NCI-H1694 (cell line): Measurements from ENCODE around the gene HAUS7.

Experiments
- DNase-seq: peaks from one replicate; lab custom pipeline; 2025; lab: John Stamatoyannopoulos, UW

HAUS7 gene

DNA sequence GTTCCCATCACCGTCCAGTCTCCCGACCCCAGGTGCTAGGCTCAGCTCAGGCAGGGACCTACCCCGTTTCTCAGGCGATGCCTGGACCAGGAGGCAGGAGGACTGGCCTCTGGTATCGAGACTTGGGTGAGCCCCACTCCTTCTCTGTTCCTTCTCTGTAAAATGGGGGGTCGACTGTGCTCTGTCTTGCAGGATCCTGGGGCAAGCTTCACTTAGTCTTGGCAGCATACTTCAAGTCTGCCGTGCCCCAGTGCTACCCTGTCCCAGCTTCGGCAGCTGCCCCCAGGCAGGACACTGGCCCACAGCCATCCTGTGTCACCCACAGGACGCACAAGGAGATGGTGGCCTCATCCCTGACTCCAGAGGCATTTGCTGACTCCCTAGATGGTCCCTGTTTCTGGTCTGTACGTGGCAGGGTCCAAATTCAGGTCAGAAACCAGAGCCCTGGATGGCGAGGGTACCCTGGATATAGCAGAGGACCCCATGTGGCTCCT lies 7.0 kb upstream of the HAUS7 start:
- no peak for DNase-seq

DNA sequence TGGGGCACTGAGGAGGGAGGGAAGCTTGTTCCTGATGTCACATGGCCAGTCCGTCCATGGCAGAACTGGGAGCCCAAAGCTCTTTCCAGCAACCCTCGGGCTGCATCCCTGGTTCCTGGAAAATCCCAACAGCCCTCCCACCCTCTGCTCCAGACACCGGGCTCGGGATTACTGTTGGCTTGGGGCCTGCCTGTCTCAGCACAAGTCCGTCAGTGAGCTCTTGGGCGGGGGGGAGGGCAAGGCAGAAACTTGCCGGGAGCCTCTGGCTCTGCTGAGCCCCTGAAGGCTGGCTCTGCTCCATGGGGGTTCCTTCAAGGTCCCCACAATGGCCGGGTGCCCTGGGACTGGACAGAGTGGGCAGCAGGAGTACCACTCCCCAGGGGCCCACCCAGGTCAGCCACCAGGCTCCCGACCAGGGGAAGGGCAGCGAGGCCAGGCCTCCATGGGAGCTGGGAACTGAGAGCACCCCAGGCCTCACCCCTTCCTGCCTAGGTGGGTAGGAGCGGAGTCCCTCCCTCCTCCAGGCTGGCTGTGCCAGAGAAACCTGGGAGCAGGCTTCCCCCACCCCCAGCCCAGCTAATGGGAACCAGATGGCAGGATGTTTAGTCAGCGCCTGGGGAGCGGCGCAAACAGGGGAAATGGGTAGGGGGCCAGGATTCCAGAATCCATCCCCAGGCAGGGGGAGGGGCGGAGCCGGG lies 6.4 kb upstream of the HAUS7 start:
- DNase-seq, result peak; percentile 81

DNA sequence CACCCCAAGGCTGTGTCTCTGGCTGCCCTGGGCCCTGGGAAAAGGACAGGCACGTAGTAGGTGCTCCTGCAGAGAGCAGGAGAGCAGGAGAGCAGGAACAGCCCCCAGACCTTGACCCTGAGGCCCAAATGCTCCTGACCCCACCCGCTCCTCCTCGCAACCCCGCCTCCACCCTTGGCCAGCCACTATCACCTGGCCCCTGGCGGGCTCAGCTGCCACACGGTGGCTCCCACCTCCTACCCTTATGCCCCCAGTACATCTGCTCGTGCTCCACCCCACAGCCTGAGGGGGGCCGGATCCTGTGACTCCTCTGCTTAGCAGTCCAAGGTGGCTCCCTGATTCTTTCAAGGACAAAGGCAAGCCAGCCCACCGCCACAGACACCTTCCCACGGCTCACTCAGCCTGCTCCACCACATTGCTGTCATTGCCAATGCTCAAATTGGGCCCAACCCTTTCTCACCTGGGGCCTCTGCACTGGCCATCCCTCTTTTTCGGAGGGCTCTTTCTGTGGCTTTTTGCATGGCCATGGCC lies 5.4 kb upstream of the HAUS7 start:
- DNase-seq, result no peak

DNA sequence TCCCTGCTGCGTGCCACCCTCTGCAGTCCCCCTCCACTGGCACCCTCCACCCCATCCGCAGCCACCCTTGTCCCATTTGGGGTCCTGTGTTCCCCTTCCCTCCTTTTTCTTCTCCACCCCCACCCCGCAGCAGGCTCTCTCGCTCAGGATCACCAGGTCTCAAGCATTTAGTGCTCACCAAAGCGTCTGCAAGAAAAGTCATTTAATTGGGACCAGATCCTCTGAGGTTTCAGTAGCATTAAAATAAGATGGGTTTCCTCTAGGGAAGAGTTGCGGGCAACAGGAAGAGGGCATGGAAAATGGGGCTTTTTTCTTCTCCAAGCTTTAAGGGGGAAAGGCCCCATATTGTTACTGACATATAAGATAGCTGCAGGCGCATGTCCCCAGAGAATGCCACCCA lies 4.9 kb upstream of the HAUS7 start:
- no peak for DNase-seq

DNA sequence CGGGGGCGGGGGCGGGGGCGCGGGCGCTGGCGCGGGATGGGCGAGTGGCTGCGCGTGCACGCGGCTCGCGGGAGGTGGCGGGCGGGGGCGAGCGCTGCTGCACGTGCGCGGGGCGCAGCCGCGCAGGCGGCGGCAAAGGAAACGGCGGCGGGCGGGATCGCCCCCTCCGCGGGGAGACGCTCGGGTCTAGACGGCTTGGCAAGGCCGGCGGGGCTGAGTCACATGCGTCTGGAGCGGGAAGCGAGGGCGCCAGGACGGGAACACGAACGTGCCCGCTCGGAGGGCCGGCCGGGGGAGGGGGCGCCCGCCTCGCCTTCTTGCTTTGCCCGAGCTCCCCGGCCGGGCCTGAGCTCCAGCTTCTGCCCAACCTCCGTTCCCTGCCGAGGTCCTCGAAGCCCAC lies 4.3 kb upstream of the HAUS7 start:
- DNase-seq, result no peak

DNA sequence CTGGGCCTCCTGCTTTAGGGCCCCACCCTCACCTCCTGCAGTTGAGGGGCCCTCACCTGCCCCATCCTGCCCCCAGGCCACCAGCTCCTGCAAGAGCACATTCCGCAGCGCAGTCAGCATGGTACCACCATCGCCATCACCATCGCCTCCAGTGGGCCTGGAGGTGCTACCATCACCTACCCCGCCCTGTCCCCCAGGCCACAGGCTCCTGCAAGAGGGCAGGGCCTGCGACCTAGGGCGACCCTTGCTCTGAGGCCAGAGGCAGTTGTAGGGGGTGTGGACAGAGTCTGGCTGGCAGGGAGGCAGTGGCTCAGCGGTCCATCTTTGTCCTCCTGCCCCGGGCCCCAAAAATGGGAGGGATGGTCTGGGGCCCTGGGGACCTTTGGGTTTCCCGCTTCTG lies 3.9 kb upstream of the HAUS7 start:
- DNase-seq, result no peak

DNA sequence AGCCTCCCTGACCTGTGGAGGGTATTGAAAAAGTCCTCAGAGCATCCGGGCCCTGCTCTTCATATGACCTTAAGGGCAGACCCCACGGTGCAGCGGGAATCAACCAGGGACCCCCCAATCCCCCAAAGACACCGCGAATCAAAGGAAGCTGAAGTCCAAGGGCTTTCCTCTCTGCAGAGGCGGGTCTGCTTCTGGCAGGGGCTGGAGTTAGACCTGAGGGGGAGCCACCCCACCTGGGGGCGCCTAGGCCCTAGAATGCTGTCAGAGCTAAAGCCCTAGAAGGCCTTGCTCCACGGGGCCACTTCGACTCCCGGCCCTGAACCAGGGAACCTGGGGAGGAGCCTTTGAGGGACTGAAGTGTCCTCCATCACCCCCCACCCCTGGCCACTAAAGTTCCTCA lies 2.8 kb upstream of the HAUS7 start:
- DNase-seq, result no peak

DNA sequence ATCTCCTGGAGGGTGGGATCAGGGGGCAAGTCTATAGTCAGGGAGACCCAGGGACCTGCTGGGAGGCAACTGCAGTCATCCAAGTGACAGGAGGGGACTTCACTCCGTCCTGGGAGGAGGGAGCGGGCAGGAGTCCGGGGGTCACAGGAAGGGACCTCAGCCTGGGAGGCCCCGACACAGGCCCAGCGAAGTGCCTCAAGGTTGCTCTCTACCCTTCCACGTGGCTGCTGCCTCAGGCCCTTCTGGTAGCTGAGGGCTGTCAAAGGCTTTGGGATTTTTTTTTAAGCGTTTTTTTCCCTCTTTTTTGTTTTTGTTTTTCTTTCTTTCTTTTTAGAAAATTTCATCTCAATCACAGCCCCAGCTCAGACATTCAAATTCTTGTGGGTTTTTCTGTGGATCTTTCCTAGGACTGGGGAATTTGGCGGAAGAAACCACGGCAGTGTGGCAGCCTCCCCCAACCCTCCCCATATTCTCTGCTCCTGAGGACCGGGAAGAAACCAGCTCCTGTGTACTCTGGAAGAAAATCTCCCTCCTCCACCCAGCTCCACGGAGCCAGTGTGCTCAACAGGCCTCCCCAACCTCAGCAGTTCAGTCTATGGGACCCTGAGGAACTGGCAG lies 1.4 kb upstream of the HAUS7 start:
- DNase-seq, result no peak

DNA sequence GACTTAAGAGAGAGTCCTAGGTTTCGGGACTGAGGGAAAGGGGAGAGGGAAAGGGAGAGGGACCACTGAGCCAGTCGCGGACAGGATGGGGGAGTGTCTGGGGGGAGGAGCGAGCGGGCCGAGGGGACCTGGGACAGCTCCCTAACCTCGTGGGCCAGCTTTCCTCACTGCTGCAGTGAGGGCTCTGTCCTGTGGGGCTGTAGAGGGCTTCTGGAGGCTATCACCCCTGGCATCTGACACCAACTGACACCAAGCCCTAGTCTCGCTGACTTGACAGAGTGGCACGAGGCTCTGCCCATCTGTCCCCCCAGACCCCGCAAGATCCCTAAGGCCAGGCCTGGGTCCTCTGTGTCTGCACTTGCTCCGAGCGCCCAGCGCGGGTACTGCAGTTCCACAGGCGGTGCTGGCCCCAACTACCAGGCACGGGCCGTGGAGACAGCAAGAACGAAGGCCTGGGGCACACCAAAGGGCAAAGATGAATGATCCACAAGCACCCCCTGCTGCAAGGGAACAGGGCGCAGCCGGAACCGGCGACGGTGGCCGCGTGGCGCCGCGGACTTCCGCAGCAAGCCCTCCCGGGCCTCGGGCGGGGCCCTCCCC lies 465 bp downstream of the HAUS7 start:
- DNase-seq, result no peak

DNA sequence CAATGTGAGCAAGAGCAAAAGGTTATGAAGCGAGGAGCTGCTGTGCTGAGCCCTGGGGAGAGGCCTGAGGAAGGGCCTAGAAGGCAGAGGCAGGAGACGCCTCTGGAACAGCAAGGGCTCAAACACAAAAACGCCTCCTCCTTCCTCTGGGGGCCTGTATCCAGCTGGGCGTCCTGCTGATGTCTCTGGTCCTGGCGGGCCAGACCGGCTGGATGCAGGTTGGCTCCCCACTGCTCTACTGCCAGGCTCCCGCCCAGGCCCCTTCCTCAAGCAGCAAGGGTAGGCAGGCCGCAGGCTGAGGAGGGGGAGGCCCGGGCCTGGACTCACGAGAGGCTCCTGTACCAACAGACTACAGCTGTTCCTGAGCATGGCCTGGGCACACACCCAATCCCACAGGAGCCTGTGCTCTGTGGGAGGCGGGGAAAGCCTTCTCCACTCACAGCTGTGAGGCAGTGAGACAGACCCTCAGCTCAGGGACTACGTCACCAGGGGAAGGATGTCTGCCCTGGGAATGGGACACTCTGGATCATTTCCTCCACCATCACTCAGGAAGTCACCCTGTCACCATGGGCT lies 2.3 kb downstream of the HAUS7 start:
- DNase-seq, result peak; percentile 80

DNA sequence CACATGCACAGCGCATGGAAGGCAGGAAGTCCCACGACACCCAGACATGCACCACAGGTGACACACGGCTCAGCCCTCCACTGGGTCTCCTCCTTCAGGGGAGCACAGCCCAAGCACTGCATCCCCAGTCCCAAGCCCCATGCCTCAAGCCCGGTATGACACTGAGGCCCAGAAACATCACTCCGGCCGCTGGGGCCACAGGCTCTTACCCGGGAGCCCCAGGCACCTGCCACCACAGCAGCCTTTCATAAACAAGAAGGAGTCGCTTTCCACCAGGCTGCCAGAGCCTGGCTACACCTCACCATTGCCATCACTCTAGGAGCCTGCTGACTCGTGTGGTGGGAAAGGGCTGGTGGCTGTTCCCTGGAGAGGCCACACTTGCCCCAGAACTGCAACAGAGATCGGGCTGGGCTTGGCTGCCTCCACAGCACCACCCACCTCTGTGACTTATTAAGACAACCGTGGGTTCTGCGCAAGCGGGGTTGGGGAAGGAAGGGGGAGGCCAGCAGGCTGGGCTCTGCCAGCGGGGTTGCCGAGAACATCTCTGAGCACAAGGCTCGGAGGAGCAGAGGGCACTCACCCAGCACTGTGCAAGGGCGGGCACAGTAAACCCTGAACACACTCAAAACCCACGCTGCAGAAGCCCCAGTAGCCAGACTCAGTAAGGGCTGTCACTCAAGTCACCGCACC lies 4.5 kb downstream of the HAUS7 start:
- no peak for DNase-seq

DNA sequence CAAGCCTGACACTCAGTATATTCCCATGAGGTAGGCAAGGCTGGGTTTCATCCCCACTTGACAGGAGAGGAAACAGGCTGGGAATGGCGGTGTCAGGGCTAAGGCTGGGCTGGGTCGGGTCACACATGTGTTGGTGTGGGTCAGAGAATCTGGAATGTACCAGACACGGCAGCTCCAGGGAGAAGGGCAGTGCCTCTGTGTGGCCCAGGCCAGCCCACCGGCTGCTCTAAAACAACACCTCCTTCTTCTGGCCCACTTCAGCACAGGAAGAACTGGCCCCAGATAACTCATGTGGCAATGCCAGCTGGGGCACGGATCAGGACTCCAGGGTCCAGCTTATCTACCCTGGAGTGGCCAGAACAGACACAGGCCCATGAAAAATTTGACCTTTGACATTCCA lies 6.3 kb downstream of the HAUS7 start:
- no peak for DNase-seq

DNA sequence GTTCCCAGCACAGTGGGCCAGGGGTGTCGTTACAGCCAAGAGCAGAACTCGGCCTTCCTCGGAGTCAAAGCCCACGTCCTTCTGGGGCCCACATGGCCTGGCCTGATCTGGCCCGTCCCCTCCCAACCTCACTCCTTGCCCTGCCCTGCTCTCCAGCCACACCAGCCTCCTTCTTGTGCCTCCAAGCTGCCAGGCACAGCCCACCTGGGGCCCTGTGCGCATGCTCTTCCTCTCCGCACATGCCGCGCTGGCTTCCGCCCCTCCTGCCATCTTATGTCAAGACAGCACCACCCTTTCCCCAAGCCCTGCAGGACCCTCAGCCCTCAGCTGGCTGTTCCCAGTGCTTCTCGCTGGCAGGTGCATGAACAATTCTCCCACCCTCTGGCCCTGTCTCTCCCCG lies 6.8 kb downstream of the HAUS7 start:
- no peak for DNase-seq

DNA sequence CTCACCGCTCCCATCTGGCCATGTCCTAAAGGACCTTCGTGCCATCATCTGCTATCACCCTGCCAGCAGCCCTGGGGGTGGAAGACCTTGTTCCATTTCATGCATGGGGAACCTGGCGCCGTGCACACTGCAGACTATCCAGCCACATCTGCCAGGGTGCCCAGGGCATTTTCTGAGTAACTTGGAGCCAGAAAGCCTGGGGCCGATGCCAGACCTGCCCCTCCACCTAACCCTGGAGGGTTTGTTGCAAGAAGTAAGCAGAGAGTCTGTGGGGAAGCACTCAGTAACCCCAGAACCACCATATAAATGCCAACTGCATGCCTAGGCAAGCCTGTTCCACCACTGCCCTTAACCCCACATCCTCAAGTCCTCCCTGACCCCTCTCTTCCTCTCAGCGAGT lies 7.3 kb downstream of the HAUS7 start:
- DNase-seq, result no peak

DNA sequence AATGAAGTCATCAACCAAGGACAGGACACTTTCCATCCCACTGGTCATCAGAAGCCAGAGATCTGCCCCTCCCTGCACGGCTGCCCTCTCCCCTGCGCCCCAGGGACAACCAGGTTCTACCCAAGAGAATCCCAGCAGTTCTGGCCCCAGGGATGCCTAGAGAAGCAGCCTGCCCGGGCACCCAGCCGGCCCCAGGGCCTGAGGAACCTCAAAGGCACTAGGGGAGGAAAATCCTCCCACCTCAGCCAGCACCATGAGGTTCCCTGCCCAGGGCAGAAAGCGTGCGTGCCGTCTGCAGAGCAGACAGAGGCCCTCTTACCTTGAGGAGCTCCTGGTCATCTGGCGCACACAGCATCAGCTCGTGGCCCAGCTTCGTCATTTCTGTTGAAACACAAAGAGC lies 8.1 kb downstream of the HAUS7 start:
- DNase-seq, result no peak

DNA sequence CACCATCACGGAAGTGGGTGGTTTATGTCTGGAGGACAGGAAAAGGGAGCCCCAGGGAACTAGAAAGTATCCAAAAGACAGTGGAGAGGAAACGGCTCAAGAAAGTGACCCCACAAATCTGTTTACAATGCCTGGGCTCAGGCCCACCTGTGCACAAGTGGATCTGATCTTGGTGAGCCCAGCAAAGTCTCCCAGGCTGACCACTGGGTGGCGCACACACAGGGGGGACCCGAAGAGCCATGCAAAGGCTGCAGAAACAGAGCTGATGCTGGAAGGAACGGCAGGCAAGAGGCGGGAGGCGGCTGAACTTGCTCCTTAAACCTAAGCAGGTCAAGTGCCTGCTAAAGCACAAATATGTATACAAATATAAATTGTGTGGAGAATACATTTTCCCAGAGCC lies 9.6 kb downstream of the HAUS7 start:
- DNase-seq, result no peak

DNA sequence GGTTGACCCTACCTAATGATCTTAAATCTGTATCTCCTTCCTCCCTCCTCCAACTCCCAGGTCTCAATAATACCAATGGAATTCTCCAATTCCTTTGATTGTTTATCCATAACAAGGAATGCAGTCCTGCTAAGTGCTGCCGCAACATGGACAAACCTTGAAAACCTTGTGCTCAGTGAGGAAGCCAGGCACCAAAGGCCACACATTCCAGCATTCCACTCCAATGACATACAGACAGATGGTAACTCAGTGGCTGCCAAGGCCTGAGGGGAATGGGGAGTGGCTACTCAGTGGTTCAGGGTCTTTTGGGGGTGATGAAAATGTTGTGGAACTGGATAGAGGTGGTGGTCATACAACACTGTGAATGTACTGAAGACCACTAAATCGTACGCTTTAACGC lies 10.4 kb downstream of the HAUS7 start:
- no peak for DNase-seq

DNA sequence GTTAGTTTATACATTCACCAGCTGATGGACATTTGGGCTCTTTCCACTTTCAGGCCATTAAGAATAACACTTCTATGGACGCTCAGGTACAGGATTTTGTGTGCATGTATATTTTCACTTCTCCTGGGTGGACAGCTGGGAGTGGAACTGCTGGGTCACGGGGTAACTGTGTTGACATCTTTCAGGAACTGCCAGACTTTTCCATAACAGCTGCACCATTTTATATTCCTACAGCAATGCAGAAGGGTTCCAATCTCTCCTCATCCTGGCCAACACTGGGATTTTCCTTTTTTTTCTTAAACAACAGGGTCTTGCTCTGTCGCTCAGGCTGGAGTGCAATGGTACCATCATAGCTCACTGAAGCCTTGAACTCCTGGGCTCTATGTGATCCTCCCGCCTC lies 11.9 kb downstream of the HAUS7 start:
- no peak for DNase-seq

DNA sequence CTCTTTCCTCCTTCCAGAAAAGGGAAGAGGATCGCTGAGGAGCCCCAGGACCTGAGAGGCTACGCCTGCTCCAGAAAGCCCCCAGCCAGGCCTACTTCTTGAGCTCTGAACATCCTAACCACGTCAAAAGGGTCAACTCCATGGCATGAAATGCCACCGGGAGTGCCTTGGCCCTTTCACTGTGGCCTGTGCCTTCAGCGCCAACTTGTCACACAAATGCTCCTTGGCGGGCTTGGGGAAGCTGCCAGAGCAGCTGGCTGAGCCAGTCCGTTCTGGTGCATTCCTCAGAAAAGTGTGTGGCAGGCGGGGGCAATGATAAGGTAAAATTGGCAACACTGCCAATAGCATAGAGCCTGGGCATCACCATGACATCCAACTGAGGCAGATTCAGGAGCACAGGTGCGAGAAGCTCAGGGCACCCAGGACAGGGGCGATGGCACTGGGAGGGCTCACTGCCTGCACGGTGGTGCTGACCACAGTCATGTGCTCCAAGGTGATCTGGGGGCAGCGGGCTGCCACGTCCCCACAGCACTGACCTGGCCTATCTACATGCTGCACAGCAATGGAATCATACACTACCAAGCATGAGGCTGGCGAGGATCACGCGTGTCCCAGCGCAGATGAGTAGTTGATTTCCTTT lies 12.4 kb downstream of the HAUS7 start:
- DNase-seq, result no peak

DNA sequence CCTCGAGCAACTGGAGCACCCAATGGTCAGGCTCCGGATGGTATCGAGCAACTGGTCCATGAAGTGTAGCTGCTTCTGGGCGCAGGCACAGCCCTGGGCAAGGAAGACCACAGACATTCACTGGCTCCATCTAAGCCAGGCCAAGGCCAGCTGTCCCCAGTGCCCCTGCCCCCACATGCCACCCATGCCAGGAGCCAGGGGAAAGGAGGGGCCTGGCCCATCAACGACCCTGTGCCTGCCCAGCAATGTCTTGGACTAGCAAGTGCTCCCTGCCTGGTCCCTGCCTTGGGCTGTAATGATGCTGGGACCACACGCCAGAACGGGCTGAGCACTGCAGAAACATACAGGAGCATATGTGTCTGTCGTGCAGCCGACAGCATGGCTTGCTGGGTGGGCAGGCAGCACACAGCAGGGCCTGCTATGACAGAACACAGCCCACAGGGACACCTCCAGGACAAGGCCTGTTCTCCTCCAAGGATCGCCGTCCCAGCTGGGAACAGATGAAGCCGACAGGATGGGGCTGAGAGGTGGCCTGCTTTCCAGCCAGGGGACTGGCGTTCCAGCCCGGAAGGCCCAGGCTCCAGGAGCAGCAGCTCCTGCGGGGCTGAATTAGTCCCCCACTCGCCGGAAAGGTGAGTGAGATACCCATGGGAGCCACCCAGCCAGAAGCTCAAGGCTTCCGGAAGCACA lies 13.1 kb downstream of the HAUS7 start:
- DNase-seq, result no peak

DNA sequence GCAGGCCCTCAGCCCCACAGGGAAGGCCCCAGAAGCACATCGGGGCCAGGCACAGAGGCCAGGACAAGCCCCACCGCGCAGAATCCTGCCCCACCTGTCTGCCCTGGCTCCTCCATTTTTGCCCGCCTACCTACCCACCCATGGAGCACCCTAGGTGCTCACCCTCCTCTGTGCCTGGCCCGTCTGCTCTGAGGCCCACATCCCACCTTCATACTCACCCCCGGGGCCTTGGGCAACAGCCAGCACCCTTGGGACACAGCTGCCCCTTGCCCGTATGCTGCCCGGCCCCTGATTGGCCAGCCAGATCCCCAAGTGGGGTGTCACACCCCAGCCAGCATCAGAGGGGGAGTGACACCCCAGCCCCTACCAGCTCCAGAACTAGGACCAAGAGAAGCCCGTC lies 13.7 kb downstream of the HAUS7 start:
- no peak for DNase-seq
